ENCODE data around the gene SH3PXD2A. TPM values are rescaled to one million over a fixed set of nuclear protein-coding genes. Genes with fewer than 3 reads are reported as not detected.
"Not testable (repeated sequence)": the region's sequence is repeated elsewhere in the genome, so short reads cannot be mapped to it uniquely, and the experiment has no call there.

The SH3PXD2A gene
- total RNA-seq, 1 donor from 2014 or later: 166 TPM

GRCh38 chr10:103822107-103822716 lies 33.2 kb downstream of the SH3PXD2A start:
- DNase-seq (ENCODE audit: low spot score) (no peak), ATAC-seq (peak; percentile 14)
- intact Hi-C loops (cut with DNase I): no loop called here

- intact Hi-C loops (cut with DNase I): no loop called here
- ATAC-seq (peak; percentile 94), DNase-seq (ENCODE audit: low spot score) (peak; percentile 88)
These were observed 35.0 kb downstream of the SH3PXD2A start for GRCh38 chr10:103820101-103821062.

GRCh38 chr10:103819493-103819892 lies 35.9 kb downstream of the SH3PXD2A start:
- DNase-seq (ENCODE audit: low spot score) (no peak), ATAC-seq (no peak)
- intact Hi-C loops (cut with DNase I): no loop called here

- intact Hi-C loops (cut with DNase I): no loop called here
- DNase-seq (ENCODE audit: low spot score) (no peak), ATAC-seq (no peak)
These were observed 36.5 kb downstream of the SH3PXD2A start for GRCh38 chr10:103818765-103819374.

- ATAC-seq (no peak), DNase-seq (ENCODE audit: low spot score) (no peak)
- intact Hi-C loops (cut with DNase I): no loop called here
These were observed 37.3 kb downstream of the SH3PXD2A start for GRCh38 chr10:103818105-103818504.

- intact Hi-C loops (cut with DNase I): no loop called here
- DNase-seq (ENCODE audit: low spot score): no peak
- no peak for ATAC-seq
These were observed 38.9 kb downstream of the SH3PXD2A start for GRCh38 chr10:103816431-103816830.

GRCh38 chr10:103814626-103815370 lies 40.6 kb downstream of the SH3PXD2A start:
- intact Hi-C loops (cut with DNase I): no loop called here
- ATAC-seq (peak; percentile 5), DNase-seq (ENCODE audit: low spot score) (no peak)

GRCh38 chr10:103814105-103814504 lies 41.3 kb downstream of the SH3PXD2A start:
- intact Hi-C loops (cut with DNase I): no loop called here
- ATAC-seq (no peak), DNase-seq (ENCODE audit: low spot score) (no peak)

- intact Hi-C loops (cut with DNase I); ATAC-seq; DNase-seq (ENCODE audit: low spot score): not testable (repeated sequence)
These were observed 42.1 kb downstream of the SH3PXD2A start for GRCh38 chr10:103813312-103813711.

- intact Hi-C loops (cut with DNase I): no loop called here
- no peak for ATAC-seq
- no peak for DNase-seq (ENCODE audit: low spot score)
These were observed 42.9 kb downstream of the SH3PXD2A start for GRCh38 chr10:103812432-103812831.

- DNase-seq (ENCODE audit: low spot score): no peak
- intact Hi-C loops (cut with DNase I): no loop called here
- ATAC-seq: no peak
These were observed 43.4 kb downstream of the SH3PXD2A start for GRCh38 chr10:103812004-103812403.

GRCh38 chr10:103811463-103811862 lies 43.9 kb downstream of the SH3PXD2A start:
- DNase-seq (ENCODE audit: low spot score) (no peak), ATAC-seq (no peak)
- intact Hi-C loops (cut with DNase I): no loop called here

GRCh38 chr10:103808780-103809179 lies 46.6 kb downstream of the SH3PXD2A start:
- ATAC-seq (no peak), DNase-seq (ENCODE audit: low spot score) (no peak)
- intact Hi-C loops (cut with DNase I): no loop called here

- intact Hi-C loops (cut with DNase I): no loop called here
- no peak for ATAC-seq
- no peak for DNase-seq (ENCODE audit: low spot score)
These were observed 47.4 kb downstream of the SH3PXD2A start for GRCh38 chr10:103807996-103808395.

GRCh38 chr10:103806395-103807187 lies 48.8 kb downstream of the SH3PXD2A start:
- no peak for DNase-seq (ENCODE audit: low spot score)
- intact Hi-C loops (cut with DNase I): no loop called here
- ATAC-seq: no peak

- DNase-seq (ENCODE audit: low spot score): no peak
- no peak for ATAC-seq
- intact Hi-C loops (cut with DNase I): no loop called here
These were observed 49.6 kb downstream of the SH3PXD2A start for GRCh38 chr10:103805781-103806180.

- intact Hi-C loops (cut with DNase I): no loop called here
- no peak for ATAC-seq
- no peak for DNase-seq (ENCODE audit: low spot score)
These were observed 50.5 kb downstream of the SH3PXD2A start for GRCh38 chr10:103804871-103805270.

GRCh38 chr10:103803941-103804340 lies 51.4 kb downstream of the SH3PXD2A start:
- DNase-seq (ENCODE audit: low spot score) (no peak), ATAC-seq (no peak)
- intact Hi-C loops (cut with DNase I): no loop called here

Data from sciatic nerve (tissue), 2 donors.